Measurements from ENCODE around the gene CFAP161.
A peak's percentile ranks its signal among the peaks of the same experiment; 100 is the strongest.

The CFAP161 gene

DNA sequence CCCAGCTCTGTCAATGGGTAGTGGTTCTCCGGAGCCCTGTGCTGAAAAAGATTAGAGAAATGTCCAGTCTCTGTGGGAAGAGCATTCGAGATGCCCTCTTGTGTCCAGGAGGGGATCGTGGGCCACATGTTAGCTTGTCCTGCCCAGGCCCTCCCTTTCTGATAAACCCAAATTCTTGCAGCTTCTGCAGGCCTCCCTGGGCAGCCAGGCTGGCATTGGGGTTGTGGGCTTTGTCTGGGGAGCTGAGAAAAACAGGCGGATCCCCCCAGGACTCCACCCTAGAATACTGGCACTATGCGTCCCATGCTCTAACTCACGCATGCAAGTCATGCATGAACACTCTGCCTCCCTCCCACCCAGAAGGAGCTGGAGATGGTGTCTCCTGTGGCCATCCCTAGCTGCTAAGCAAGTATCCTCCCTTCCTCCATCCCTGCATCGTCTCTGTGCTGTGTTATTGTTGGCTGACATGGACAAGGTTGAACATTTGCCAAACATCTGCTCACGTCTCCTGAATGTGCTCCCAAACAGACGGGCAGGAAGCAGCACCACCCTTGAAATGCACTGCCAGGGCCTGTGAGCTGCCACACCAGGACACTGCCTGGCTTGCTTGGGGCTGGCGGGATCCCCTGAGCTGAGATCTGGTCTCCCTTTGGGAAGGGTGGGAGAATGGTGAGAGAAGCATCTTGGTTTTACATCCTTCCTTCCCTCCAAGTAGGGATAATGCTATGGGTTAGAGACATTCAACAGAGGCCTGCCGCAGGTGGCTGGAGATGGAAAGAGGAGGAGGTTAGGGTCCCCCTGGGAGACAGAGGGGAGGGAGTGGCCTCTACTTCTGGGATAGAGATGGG lies 26.5 kb downstream of the CFAP161 start:
- peak; percentile 89 for DNase-seq

DNA sequence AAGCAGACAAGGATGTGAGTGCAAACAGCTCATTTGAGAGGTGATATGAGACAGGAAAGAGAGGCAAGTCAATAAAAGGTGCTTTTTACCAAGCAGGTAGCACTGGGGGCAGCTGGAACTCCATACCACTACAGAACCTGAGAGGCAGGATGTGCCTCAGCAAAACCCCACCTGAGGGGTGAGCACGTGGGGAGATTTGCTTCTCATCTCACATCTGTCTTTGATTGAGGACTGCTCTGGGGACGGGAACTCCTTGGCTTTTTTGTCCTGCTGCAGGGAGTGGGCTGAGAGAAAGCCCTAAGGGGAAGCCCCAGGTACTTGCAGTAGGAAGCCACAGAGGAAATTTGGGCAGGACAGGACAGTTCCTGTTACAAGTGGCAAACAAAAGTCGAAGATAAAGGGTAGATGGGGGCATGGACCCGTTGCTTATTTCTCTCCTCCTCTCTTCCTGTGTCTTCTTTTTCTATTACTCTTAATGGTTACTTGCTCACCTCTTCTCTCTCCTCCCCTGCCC lies 27.1 kb downstream of the CFAP161 start:
- no peak for DNase-seq

DNA sequence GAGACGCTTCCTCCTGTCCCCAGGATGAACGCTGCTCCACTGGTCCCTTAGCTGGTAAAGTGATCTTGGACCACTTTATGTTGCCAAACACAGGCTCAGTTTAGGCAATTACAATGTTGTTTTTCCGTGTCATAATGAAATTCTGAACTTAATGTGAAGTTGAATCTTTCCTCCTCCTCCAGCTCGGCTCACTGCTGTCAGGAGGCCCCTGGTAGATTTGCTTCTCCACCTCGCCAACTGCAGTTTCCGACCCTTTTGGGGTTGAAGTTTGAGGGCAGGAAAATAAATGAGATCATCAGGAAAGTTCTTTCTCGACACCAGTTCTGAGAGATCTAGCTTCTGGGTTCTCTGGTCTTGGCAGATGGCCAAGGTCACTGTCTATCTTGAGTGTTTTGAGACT lies 27.8 kb downstream of the CFAP161 start:
- no peak for DNase-seq

DNA sequence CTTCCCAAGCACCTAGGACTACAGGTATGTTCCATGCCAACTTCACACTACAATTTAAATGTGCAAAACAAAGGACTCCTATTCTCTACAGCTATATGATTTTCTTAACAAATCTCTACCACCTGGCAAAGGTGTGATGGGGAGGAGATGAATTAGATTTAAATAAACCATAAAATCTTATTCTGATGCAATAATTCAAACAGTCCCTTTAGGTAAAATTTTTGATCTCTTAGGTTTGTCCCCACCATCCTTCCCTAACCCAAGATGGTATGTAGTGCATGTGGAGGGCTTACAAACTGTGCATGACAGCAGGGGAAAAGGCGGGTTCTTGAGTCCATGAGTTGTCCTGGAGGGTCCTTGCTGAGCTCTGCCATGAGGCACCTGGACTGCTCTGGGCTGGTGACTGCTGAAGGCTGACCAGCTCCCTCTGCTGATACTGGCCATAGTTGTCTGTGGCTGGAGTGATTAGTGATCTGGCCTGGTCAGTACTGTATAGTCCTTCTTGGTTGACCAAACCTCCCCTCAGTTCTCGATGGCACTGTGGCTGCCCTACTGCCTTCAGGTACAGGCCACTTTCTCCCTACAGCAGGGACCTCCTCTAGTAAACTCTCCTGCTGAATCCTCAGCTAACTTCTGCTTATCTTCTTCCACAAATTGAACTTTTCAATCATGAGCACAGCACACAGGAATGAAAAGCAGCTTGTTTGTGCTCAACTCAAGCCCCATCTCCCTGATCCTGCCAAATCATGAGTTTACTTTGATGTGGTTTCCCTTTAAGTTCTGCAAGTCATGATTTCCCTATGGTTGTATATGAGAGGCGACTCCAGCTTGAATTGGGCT lies 30.1 kb downstream of the CFAP161 start:
- no peak for DNase-seq

DNA sequence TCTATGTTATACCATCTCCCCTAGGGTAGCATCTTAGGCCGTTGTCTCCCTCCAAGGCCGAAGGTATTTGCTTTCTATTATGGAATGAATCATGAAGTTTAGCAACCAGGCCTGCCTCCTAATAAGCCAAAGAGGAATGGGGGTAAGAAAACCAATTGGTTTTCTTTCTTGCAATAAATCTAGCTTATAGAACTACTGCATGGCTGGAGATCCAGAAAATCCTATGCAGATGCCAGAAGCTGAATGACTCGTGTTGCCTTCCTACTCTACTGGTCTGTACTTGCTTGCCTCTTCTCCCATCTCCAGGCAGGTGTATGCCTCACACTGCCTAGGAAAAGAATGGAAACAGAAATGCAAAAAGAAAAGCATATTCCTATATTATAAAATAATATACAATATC lies 31.5 kb downstream of the CFAP161 start:
- DNase-seq: no peak

DNA sequence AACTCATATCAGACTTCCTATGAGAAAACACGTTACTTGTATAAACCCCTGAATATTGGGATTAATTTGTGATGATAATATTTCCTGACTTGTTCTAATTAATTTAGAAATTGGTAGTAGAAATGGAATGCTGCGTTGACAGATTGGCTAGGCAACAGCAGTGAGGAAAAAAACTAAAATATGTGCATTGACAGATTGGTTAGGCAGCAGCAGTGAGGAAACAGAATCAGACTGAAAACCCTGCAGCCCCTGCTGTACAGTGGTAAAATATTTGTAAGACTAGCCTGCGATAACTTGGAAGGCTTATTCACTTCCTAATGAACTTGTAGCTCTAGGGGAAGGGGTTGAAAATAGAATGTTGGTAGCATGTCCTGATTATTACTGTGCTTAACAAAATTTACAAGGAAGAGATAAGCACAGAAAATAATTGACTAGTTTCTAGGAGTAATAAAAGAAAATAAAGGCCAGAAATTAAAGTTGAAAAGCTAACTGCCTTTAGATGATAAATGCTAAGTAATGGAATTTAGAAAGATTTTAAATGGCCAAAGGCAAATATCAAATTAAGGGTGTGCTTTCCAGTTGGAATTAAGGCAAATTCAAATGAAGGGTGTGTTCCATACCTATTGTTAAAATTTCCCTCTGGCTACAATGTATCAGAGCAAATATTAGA lies 32.7 kb downstream of the CFAP161 start:
- DNase-seq: peak; percentile 25

DNA sequence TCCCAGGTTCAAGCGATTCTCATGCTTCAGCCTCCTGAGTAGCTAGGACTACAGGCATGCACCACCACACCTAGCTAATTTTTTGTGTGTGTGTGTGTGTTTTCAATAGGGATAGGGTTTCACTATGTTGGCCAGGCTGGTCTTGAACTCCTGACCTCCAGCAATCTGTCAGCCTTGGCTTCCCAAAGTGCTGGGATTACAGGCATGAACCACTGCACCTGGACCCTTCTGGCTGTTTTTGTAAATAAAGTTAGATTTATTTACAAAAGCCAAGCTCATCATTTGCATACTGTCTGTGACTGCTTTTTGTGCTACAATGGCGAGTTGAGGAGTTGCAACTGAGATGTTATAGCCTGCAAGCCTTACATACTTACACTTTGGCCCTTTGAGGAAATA lies 34.1 kb downstream of the CFAP161 start:
- DNase-seq: no peak

DNA sequence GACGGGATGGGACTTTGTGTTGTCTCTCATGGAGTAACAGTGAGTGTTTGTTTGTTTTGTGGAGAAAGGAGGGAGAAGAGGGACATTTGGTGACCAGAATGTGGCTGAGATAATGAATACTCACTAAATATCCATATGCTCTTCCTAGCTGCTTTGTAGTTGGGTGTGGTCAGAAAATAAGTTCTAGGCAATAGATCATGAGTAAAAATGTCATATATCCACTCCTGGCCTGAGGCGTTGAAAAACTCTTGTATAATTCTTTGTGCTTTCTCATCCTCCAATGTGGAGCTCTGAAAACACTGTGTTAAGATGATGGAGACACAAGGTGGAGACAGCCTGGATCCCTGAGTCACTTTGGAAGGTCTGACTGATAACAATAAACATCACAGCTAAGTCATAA lies 34.6 kb downstream of the CFAP161 start:
- no peak for DNase-seq

DNA sequence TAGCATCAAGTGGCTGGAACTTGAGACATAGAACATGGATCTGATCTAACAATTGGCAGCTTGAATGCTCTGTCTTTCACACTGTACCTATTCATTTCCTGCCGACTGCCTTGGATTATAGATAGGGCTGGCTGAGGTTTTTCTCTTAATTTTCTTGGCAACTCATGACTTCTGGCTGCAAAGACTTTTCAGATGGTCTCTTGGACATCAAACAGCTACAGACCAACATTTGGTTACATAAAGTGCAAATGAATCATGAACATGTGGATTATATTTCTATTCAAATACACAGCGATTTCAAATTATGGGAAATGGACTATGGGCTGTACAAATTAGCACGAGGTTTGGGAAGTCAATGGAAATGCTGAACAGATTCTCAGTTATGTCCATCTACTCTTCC lies 36.4 kb downstream of the CFAP161 start:
- DNase-seq: no peak

DNA sequence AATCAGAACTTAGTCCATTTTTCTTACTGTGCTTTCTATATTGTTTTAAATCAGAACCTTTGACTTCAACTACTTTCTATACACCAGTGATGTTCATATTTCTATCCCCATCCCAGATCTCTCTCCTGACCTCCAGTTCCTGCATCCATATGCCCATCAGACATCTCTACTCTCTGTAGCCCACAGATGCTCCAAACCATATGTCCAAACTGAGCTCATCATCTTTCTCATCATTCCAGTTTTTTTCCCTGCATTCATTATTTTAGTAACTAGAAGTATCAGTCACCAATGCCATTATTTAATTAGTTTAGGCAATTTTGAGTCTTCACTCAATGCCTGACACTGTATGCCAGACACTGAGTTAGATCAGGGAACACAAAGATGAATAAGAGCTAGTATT lies 37.2 kb downstream of the CFAP161 start:
- DNase-seq: no peak

DNA sequence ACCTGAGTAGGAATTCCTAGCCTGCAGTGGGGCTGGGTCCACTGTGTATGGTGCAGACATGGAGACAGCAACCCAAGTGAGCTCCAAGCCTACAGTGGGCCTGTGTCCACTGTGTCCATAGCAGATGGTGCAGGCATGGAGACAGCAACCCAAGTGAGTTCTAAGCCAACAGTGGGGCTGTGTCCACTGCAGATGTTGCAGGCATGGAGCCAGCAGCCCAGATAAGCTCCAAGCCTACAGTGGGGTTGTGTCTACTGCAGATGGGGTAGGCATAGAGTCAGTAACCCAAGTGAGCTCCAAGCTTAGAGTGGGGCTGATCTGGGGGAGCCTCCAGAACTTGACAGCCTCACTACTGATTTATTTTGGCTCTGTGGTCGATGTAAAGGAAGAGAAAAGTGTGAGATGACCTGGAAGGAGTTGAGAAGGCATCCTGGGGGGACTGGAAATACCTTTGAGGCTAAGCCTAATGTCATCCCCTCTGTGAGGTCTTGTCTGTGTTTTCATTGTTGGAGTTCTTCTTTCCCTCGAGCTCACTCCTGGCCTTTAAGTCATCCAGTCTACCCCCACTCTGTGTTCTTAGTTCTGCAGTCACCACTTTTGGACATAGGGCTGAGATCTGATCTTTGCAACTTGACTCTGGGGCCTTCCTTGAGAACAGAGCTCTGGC lies 40.2 kb downstream of the CFAP161 start:
- no peak for DNase-seq

DNA sequence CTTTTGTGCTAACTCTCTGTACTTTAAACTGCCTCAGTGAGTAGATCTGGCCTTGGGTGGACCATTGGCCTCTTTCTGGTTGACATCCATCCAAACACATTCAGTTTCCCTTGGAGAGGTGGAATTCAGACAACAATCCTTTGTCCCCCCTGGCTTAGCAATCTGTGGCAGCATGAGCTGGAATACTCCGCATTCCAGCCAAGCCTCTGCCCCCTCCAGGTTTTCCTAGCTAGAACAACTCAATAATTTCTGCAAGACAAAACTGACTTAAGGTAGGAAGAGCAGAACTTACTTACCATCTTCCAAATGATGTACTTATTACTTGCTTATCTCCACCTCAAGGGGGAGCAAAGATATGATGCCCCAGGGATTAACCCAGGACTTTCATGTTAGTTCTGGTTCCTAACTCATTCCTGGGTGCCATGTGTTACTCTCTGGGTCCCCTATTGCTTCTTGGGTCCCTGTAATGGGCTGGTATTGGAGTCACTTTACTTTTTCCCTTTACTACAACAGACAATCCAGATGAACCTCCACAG lies 40.8 kb downstream of the CFAP161 start:
- no peak for DNase-seq

DNA sequence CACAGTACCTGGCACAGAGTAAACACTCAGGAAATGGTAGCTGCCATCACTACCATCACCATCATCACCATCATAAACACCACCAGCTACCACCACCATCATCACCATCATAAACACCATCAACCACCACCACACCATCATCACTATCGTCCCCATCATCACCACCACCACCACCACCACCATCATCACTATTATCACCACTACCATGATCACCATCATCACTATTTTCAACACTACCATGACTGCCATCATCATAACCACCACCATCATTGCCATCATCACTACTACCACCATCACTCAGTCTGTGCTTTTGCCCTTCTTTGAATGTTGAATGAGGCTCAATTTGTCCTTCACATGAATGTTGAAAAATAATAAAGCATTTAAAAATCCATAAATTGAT lies 41.4 kb downstream of the CFAP161 start:
- no peak for DNase-seq

DNA sequence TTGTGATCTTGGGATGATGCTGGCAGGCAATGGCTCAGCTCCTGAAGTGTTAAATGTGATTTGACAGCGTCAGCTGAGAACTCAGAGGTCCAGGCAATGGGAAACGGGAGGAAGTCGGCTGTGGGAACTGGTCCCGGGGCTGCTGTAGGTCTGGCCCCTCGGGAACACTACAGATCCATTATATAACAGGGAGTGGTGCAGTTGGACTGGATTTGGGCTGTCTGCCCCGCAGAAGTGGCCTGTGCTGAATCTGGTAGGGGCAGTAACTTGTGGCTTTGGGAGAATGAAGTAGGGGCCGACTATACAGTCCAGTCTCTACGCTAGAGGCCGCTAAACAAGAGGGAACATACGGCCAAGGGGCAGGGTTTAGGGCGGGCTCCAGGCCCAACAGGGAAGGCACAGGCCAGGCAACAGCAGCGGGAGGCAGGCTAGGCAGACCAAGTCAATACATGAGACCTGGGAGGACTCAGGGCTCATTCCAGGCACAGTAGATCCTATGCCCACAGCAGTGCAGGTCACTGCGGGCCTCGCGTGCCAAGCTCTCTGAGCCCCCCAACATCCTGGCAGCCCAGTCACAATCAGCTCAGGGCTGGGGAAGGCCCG lies 42.3 kb downstream of the CFAP161 start:
- no peak for DNase-seq

DNA sequence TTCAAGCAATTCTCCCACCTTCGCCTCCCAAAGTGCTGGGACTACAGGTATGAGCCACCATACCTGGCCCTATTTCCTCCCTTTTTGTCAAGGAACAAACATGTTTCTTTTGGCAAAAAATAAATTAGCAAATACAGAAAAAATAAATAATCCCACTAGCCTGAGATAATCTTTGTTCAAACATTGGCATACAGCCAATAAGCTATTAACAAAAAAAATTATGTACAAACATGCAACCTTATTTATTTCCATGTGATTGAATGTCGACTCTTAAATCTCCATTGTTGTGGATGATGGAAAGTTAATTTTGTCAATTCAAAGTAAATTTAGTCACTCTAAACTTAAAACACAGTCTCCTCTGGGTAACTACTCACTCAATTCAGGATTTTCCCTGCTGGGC lies 44.3 kb downstream of the CFAP161 start:
- DNase-seq: no peak

DNA sequence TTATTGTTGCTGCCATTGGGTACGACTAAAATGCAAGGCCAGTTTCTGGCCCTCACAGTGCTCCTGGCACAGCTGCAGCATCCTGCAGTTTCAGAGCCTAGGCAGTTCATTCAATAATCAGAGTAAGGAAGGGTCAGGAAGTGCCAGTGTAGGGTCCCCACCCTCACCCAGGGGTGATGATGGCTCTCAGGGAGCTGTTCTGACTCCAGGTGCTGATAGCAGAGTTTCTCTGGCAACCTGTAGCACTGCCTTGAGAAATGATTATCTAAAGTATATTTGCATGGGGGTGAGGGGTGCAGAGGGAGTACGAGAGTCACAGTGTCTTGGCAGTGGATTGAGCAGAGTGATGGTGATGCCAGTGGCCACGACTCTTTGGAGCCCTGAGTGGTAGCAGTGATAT lies 47.1 kb downstream of the CFAP161 start:
- no peak for DNase-seq

DNA sequence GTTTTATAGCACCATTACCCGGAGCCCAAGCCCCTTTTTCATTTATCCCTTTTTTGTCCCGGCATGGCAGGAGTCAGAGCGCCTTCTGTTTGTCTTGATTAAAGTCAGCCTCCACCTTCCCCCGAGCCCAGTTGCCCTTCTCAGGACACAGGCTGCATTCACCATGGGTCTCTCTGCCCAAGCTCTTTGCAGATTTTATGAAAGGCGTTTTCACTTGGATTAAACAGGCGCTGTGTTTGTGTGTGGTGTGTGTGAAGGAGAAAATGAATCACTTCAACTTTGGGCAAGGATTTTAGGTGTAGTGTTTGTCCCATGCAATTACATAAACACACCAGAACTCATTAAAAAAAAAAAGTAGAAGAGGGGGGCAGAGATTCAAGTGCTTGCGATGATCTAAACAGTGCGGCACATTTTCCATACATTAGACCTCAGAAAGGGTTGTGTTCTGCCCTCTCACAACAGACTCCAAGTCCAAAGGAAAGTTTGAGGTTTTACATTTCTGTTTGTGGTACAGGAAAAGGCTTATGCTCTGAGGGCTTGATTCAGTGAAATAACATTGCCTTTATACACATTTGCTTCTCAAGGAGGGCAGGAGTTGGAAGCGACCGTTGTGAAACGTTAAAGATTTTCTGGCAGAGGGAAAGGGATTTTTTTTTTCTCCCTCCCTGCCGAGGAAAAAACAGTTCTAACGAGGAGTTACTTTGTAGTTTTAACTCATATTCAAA lies 48.1 kb downstream of the CFAP161 start:
- DNase-seq: no peak

DNA sequence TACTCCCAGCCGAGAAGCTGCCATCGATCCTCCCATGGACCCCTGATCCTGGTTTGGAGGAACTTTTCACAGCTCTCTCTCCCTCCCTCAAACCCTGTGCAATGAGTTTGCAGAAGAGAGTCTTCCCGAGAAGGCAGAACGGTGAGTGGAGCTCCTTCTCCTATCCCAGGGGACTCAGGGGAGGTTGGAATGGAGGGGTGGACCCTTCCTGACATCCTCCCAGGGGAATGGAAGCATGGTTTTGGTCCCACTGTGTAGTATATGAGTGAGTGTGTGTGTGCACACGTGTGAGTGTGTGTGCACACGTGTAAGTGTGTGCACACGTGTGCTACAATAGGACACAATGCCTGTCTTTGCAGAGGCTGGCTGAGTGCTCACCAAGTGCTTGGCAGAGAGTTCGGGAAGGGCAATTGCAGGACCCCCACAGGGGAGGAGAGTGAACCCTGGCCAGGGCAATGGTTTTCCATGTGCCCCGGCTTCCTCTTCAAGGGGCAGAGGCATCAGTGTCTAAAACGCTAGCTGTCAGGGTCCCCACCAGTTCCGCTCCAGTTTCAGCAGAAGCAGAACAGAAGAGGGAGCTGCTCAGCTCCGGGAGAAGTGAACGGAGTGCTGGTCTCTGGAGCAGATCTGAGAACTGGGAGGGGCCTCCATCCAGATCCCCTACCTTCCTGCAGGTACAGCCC lies 48.8 kb downstream of the CFAP161 start:
- no peak for DNase-seq

DNA sequence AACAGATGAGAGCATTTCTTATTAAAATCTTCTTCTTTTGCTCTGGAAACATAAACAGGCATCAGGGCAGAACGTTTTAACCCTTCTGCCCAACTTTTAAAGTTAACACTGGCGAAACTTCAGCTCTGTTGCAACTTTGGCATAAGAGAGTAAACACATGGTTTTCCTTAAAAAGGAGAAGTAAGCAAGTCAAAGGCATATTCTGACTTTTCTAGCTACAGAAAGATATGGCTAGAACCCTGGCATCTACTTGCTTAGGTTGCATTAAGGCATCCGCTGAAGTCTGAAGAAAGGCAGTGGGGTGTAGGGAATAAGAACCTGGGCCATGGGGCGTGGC lies 49.3 kb downstream of the CFAP161 start:
- no peak for DNase-seq

DNA sequence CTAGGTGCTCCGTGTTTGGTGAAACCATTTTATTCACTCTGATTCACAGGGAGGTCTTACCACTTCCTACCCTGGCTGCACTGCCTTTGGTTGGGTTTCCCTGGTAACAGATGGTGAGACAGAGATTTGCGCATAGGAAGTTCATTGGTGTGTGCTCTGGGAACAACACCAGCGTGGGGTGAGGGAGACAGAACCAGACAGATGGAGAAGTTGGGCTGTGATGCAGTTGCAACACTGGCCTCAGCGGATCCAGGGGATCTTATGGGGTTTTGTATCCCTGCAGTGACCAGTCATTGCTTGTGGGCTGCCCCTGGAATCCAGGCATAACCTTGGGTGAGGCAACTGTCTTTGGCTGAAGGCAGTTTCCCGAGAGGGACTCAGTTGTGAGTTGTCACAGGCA lies 50.1 kb downstream of the CFAP161 start:
- peak; percentile 38 for DNase-seq

Data from NCI-H1694 (cell line).